ENCODE results near the gene KCTD19.

Gene KCTD19

GRCh38 chr16:67301080-67301782 is 25.3 kb downstream of the KCTD19 start:
- TF ChIP-seq CTCF (conservative IDR thresholded peaks at IDR 0.05) = no peak
- H3K27ac ChIP-seq = 0 out of 2 replicates have a peak overlapping the region, but pooled peaks have one; percentile 18

GRCh38 chr16:67299269-67299668 is 27.3 kb downstream of the KCTD19 start:
- no peak overlapping the region for H3K27ac ChIP-seq
- TF ChIP-seq CTCF (conservative IDR thresholded peaks at IDR 0.05) = no peak

- TF ChIP-seq CTCF (conservative IDR thresholded peaks at IDR 0.05) = no peak
- no peak overlapping the region for H3K27ac ChIP-seq
Measured at GRCh38 chr16:67298277-67298676, 28.3 kb downstream of the KCTD19 start.

GRCh38 chr16:67296420-67296819 is 30.1 kb downstream of the KCTD19 start:
- no peak overlapping the region for H3K27ac ChIP-seq
- no peak for TF ChIP-seq CTCF (conservative IDR thresholded peaks at IDR 0.05)

- TF ChIP-seq CTCF (conservative IDR thresholded peaks at IDR 0.05) = no peak
- H3K27ac ChIP-seq = no peak overlapping the region
Measured at GRCh38 chr16:67294938-67295361, 31.6 kb downstream of the KCTD19 start.

- no peak for TF ChIP-seq CTCF (conservative IDR thresholded peaks at IDR 0.05)
- H3K27ac ChIP-seq = no peak overlapping the region
Measured at GRCh38 chr16:67294171-67294757, 32.3 kb downstream of the KCTD19 start.

GRCh38 chr16:67291461-67291860 is 35.1 kb downstream of the KCTD19 start:
- no peak overlapping the region for H3K27ac ChIP-seq
- TF ChIP-seq CTCF (conservative IDR thresholded peaks at IDR 0.05) = no peak

All from VCaP (cell line).